Adrenal gland (tissue), 12 donors: Measurements from ENCODE around the gene MKRN3. TPM values are rescaled to one million over a fixed set of nuclear protein-coding genes. Genes with fewer than 3 reads are reported as not detected.
"Not testable (repeated sequence)": the region's sequence is repeated elsewhere in the genome, so short reads cannot be mapped to it uniquely, and the experiment has no call there.

Experiments used
- DNase-seq, 7 donors: peaks; one replicate each; pipeline ENCODE4 v3.0.0-alpha.2; 2019 to 2020
- H3K27ac ChIP-seq, 5 donors: fragments of 200-600 bp; sonication (generic) in 4 of 5; 1 replicate in 3 of 5; 2 replicates in 2 of 5; pipeline versions ENCODE4 v1.5.1 to v1.8.0; 2016 to 2020; ENCODE audit warnings: mild to moderate bottlenecking in 1 of 5
- H3K27me3 ChIP-seq: fragments of 200-600 bp; 2 replicates; pipeline ENCODE4 v1.8.0; 2021
- H3K36me3 ChIP-seq, 2 donors: fragments of 200-600 bp; replicated peaks in 1 of 2; 1 replicate in 1 of 2; 2 replicates in 1 of 2; pipeline versions ENCODE4 v1.5.1 to v1.8.0; 2018 to 2022
- H3K4me1 ChIP-seq, 2 donors: fragments of 200-600 bp; replicated peaks in 1 of 2; 1 replicate in 1 of 2; 2 replicates in 1 of 2; pipeline versions ENCODE4 v1.5.1 to v1.8.0; 2018 to 2021
- H3K4me3 ChIP-seq, 4 donors: fragments of 200-600 bp; sonication (generic) in 3 of 4; one replicate each; pipeline ENCODE4 v1.5.1; 2016 to 2018
- H3K9me3 ChIP-seq, 3 donors: fragments of 200-600 bp; sonication (generic) in 1 of 3; replicated peaks in 1 of 3; 1 replicate in 2 of 3; 2 replicates in 1 of 3; pipeline versions ENCODE4 v1.5.1 to v1.8.0; 2016 to 2021
- CTCF ChIP-seq, 6 experiments: fragments of 450-650 bp in 4 of 6; fragments of 200-600 bp in 2 of 6; sonication (generic) in 1 of 6; IDR thresholded peaks; 1 replicate in 5 of 6; 2 replicates in 1 of 6; pipeline versions ENCODE4 v1.5.1 to v1.8.0; 2016 to 2021; ENCODE audit warnings: antibody characterized with exemption in 6 of 6, mild to moderate bottlenecking in 2 of 6, moderate library complexity in 1 of 6
- POLR2A ChIP-seq, 2 donors: fragments of 450-650 bp; IDR thresholded peaks; one replicate each; pipeline ENCODE4 v1.6.1; 2017; ENCODE audit warnings: antibody characterized with exemption in 2 of 2, mild to moderate bottlenecking in 2 of 2, moderate library complexity in 1 of 2
- WGBS, 4 donors: extraction: QIAGEN DNeasy Blood & Tissue Kit in 2 of 4; methylation state at CpG; one replicate each; pipeline versions ENCODE4 v1.1.5 to v1.1.7; 2013 to 2017; 5-methylcytosine and 5-hydroxymethylcytosine counted together
- intact Hi-C, 2 donors: fragments of 100-400 bp; cut with DNase I; formaldehyde crosslinking; loops; one replicate each; pipeline versions ENCODE4 v1.14.1 to v1.15.0; 2022 to 2023
- polyA plus RNA-seq, 3 donors: library from polyadenylated mRNA; stranded (reverse); fragments of 200-250 nt in 2 of 3; fragments of 350-450 nt in 1 of 3; fragmentation: Illumina TruSeq in 1 of 3; extraction: RNeasy Lipid Tissue Mini Kit (QIAGEN cat#74804) in 1 of 3; gene quantifications; one replicate each; pipeline ENCODE4 v1.2.3, GENCODE V29; 2013 to 2014
- total RNA-seq, 9 donors: library from RNA; depleted of rRNA in 4 of 9; stranded (reverse); fragments of >200 nt in 4 of 9; fragments of 120-200 nt in 1 of 9; fragmentation: NEBNext Ultra II Directional in 1 of 9; extraction: Animal tissue kit (Norgen Biotek cat#: 25700) in 1 of 9; gene quantifications; one replicate each; pipeline versions ENCODE4 v1.1.0 to v1.2.4, GENCODE V29; 2013 to 2023
- donor health status: healthy with polysubstance abuse.
- donor health status: Bipolar disorder and iron deficiency.
- donor health status: DM: yes; HTN: yes; CAD: no.
- donor health status: DM: no; HTN: no; CAD: no.
- donor health status: DM: no; HTN: no; CAD: no.
- donor health status: DM: yes; HTN: yes; CAD: no.

The MKRN3 gene
- total and polyA plus RNA-seq, 12 donors: 0.19 to 3.9 (median 0.24) TPM; not detected in 7

DNA sequence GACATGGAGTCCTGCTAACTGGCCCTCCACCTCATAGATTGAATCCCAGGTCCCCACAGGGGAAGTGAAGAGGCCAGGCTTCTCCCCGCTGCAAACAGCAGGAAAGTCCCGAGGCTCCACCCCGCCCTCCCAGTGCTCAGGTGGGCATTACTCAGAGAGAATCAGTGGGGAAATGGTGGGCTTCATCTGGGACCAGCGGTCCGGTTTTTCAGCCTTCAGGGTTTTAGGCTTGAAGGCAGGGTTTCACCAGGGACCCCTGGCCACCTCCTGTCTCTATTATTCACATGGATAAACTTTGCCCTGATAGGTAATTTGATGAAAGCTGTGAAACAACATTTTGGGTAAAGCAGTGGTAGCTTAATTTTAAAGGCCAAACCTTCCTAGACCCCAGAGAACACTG lies 31.3 kb downstream of the MKRN3 start:
- TF ChIP-seq CTCF (IDR thresholded peaks at IDR 0.05): no peak
- intact Hi-C loops: no loop called here
- DNase-seq: no peak

DNA sequence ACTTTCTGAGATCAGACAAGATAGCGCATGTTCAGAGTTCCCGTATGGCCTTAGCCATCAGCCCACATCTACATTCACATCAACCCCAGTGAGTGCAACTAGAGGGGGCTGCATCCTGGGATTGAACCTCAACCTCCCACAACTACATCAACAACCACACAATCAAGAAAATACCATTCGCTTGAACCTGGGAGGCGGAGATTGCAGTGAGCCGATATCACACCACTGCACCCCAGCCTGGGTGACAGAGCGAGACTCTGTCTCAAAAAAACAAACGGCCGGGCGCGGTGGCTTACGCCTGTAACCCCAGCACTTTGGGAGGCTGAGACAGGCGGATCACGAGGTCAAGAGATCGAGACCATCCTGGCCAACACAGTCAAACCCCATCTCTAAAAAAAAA lies 31.8 kb downstream of the MKRN3 start:
- DNase-seq, H3K9me3 ChIP-seq, H3K4me1 ChIP-seq, H3K4me3 ChIP-seq, H3K27me3 ChIP-seq, intact Hi-C loops, H3K36me3 ChIP-seq, H3K27ac ChIP-seq: not testable (repeated sequence)
- WGBS, 4 donors: 79 to 88% (median 83%) methylated on average over 14 of the region's 14 CpGs

More for the DNA sequence above, 31.3 kb downstream of the MKRN3 start:
- no peak overlapping the region for H3K4me3 ChIP-seq
- no peaks in the 10 kb centered on the region for H3K36me3 ChIP-seq
- no peaks in the 10 kb centered on the region for H3K27me3 ChIP-seq
- H3K9me3 ChIP-seq: no peaks in the 10 kb centered on the region
- H3K4me1 ChIP-seq: no peaks in the 10 kb centered on the region
- 60 to 81% (median 74%) methylated on average over 5 of the region's 5 CpGs for WGBS, 4 donors
- no peak overlapping the region for H3K27ac ChIP-seq

DNA sequence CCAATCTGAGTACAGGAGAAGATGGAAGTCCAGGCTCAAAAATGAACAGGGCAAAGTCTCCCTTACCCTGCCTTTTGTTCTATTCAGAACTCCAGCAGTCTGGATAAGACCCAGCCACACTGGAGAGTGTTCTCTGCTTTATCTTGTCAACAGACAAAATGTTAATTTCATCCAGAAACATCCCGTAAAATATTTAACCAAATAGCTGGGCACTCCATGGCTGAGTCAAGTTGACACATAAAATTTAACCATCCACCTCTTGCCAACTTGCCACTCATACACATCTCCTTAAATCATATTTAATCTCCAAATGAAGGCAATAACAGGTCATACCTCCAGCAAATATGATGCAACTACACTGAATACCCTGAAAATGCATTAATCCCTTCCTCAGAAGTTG lies 33.6 kb downstream of the MKRN3 start:
- 75 to 100% (median 80%) methylated on average over 1 of the region's 1 CpG for WGBS, 4 donors
- H3K36me3 ChIP-seq: no peaks in the 10 kb centered on the region
- no peaks in the 10 kb centered on the region for H3K27me3 ChIP-seq
- no peaks in the 10 kb centered on the region for H3K4me1 ChIP-seq
- no peaks in the 10 kb centered on the region for H3K9me3 ChIP-seq
- intact Hi-C loops: no loop called here
- DNase-seq: no peak
- no peak overlapping the region for H3K4me3 ChIP-seq
- no peak overlapping the region for H3K27ac ChIP-seq
- TF ChIP-seq CTCF (IDR thresholded peaks at IDR 0.05): no peak
- no peak for TF ChIP-seq POLR2A (IDR thresholded peaks at IDR 0.05)

GRCh38 chr15:23602124-23602523 lies 36.6 kb downstream of the MKRN3 start:
- Histone ChIP-seq H3K4me3 (no peak overlapping the region), H3K9me3 (no peaks in the 10 kb centered on the region), H3K27ac (no peak overlapping the region), H3K36me3 (no peaks in the 10 kb centered on the region), H3K4me1 (no peaks in the 10 kb centered on the region), H3K27me3 (no peaks in the 10 kb centered on the region)
- 70 to 91% (median 87%) methylated on average over 6 of the region's 6 CpGs for WGBS, 4 donors
- no peak for DNase-seq
- TF ChIP-seq POLR2A (IDR thresholded peaks at IDR 0.05) (no peak), CTCF (IDR thresholded peaks at IDR 0.05) (no peak)
- intact Hi-C loops: no loop called here

DNA sequence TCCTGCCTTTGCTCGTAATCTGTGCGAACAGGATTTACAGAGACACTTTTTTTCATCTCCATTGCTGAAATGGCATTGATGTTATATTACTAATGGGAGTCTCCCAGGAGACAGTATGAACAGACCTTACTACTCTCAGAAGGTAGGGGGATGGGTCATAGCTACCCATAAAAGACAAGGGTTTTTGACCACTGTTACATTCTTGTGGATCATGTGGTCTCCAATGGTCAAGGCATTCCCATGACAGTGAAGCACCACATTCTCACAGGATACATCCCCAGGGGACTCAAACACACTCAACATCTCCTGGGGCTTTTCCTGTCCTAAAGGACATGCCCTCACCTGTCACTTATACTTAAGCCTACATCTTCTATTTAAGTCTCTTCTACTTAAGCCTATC lies 40.8 kb downstream of the MKRN3 start:
- no peaks in the 10 kb centered on the region for H3K9me3 ChIP-seq
- 77 to 94% (median 86%) methylated on average over 2 of the region's 2 CpGs for WGBS, 4 donors
- H3K27ac ChIP-seq: no peak overlapping the region
- no peaks in the 10 kb centered on the region for H3K27me3 ChIP-seq
- intact Hi-C loops: no loop called here
- no peak overlapping the region for H3K4me3 ChIP-seq
- no peak for DNase-seq
- no peaks in the 10 kb centered on the region for H3K4me1 ChIP-seq
- no peak for TF ChIP-seq POLR2A (IDR thresholded peaks at IDR 0.05)
- no peak for TF ChIP-seq CTCF (IDR thresholded peaks at IDR 0.05)
- no peaks in the 10 kb centered on the region for H3K36me3 ChIP-seq
